ENCODE data around the gene NKPD1.

The NKPD1 gene

GRCh38 chr19:45195764-45196163, 35.0 kb upstream of the NKPD1 start:
- H3K9me3 ChIP-seq: no peaks in the 10 kb centered on the region
- peaks cover 28% of the 10 kb centered on the region for H3K27me3 ChIP-seq
- H3K4me1 ChIP-seq: no peaks in the 10 kb centered on the region
- no peak overlapping the region for H3K4me3 ChIP-seq (ENCODE audit: low read depth, low read length)
- no peak for TF ChIP-seq CTCF (IDR thresholded peaks at IDR 0.05; ENCODE audit: low read depth, low read length)
- no peak for DNase-seq
- no peaks in the 10 kb centered on the region for H3K36me3 ChIP-seq

- H3K36me3 ChIP-seq: no peaks in the 10 kb centered on the region
- H3K4me1 ChIP-seq: no peaks in the 10 kb centered on the region
- no peak for DNase-seq
- H3K9me3 ChIP-seq: no peaks in the 10 kb centered on the region
- TF ChIP-seq CTCF (IDR thresholded peaks at IDR 0.05; ENCODE audit: low read depth, low read length): no peak
- H3K4me3 ChIP-seq (ENCODE audit: low read depth, low read length): no peak overlapping the region
- H3K27me3 ChIP-seq: peaks cover 2% of the 10 kb centered on the region; the same call in 1 of the 2 replicates
These were observed 30.6 kb upstream of the NKPD1 start for GRCh38 chr19:45191375-45191774.

GRCh38 chr19:45189971-45190370, 29.2 kb upstream of the NKPD1 start:
- Histone ChIP-seq H3K9me3 (no peaks in the 10 kb centered on the region), H3K27me3 (no peaks in the 10 kb centered on the region), H3K4me3 (ENCODE audit: low read depth, low read length) (no peak overlapping the region), H3K36me3 (no peaks in the 10 kb centered on the region), H3K4me1 (no peaks in the 10 kb centered on the region)
- TF ChIP-seq CTCF (IDR thresholded peaks at IDR 0.05; ENCODE audit: low read depth, low read length): no peak
- no peak for DNase-seq

GRCh38 chr19:45187421-45188100, 26.8 kb upstream of the NKPD1 start:
- H3K4me3 ChIP-seq (ENCODE audit: low read depth, low read length): no peak overlapping the region
- no peaks in the 10 kb centered on the region for H3K36me3 ChIP-seq
- no peak for DNase-seq
- no peaks in the 10 kb centered on the region for H3K27me3 ChIP-seq
- H3K9me3 ChIP-seq: no peaks in the 10 kb centered on the region
- no peaks in the 10 kb centered on the region for H3K4me1 ChIP-seq
- peak; percentile 70 for TF ChIP-seq CTCF (IDR thresholded peaks at IDR 0.05; ENCODE audit: low read depth, low read length)

- H3K4me3 ChIP-seq (ENCODE audit: low read depth, low read length): no peak overlapping the region
- no peak for TF ChIP-seq CTCF (IDR thresholded peaks at IDR 0.05; ENCODE audit: low read depth, low read length)
- DNase-seq: no peak
These were observed 25.9 kb upstream of the NKPD1 start for GRCh38 chr19:45186509-45187334.

GRCh38 chr19:45184115-45184514, 23.3 kb upstream of the NKPD1 start:
- TF ChIP-seq CTCF (IDR thresholded peaks at IDR 0.05; ENCODE audit: low read depth, low read length): no peak
- no peaks in the 10 kb centered on the region for H3K27me3 ChIP-seq
- no peak for DNase-seq
- H3K4me3 ChIP-seq (ENCODE audit: low read depth, low read length): no peak overlapping the region
- no peaks in the 10 kb centered on the region for H3K9me3 ChIP-seq
- no peaks in the 10 kb centered on the region for H3K4me1 ChIP-seq
- H3K36me3 ChIP-seq: no peaks in the 10 kb centered on the region

More at GRCh38 chr19:45186509-45187334, 25.9 kb upstream of the NKPD1 start:
- Histone ChIP-seq H3K9me3 (no peaks in the 10 kb centered on the region), H3K36me3 (no peaks in the 10 kb centered on the region), H3K27me3 (no peaks in the 10 kb centered on the region), H3K4me1 (no peaks in the 10 kb centered on the region)

Measured in BE2C (cell line).